Upper lobe of right lung (tissue), 1 donor: ENCODE data around the gene UNG. TPM values are rescaled to one million over a fixed set of nuclear protein-coding genes. Genes with fewer than 3 reads are reported as not detected.
A peak's percentile ranks its signal among the peaks of the same experiment; 100 is the strongest.

Experiments
- ATAC-seq: fragments of 200-7000 bp; cut with Tn5 transposase; one replicate; pipeline ENCODE4 v1.9.1; 2020; ENCODE audit warnings: mild to moderate bottlenecking, moderate library complexity
- DNase-seq: peaks from one replicate; pipeline ENCODE4 v3.0.0-alpha.2; 2020
- H3K27ac ChIP-seq: fragments of 200-600 bp; one replicate; pipeline ENCODE4 v1.8.0; 2022
- H3K27me3 ChIP-seq: fragments of 200-600 bp; one replicate; pipeline ENCODE4 v1.8.0; 2022; ENCODE audit warnings: mild to moderate bottlenecking
- H3K36me3 ChIP-seq: fragments of 200-600 bp; one replicate; pipeline ENCODE4 v1.8.0; 2022
- H3K4me1 ChIP-seq: fragments of 200-600 bp; one replicate; pipeline ENCODE4 v1.8.0; 2022
- H3K4me3 ChIP-seq: fragments of 200-600 bp; one replicate; pipeline ENCODE4 v1.8.0; 2022; ENCODE audit warnings: mild to moderate bottlenecking
- H3K9me3 ChIP-seq: fragments of 200-600 bp; one replicate; pipeline ENCODE4 v1.8.0; 2022
- CTCF ChIP-seq: fragments of 200-600 bp; IDR thresholded peaks from one replicate; pipeline ENCODE4 v1.8.0; 2022; ENCODE audit warnings: antibody characterized with exemption
- intact Hi-C: fragments of 100-400 bp; cut with DNase I; formaldehyde crosslinking; loops from one replicate; pipeline ENCODE4 v1.11.0; 2022
- total RNA-seq: library from RNA; stranded (reverse); fragmentation: NEBNext Ultra II Directional; extraction: Animal tissue kit (Norgen Biotek cat#: 25700); gene quantifications from one replicate; pipeline ENCODE4 v1.2.1, GENCODE V29; 2021
- donor health status: DM: no; HTN: yes; CAD: no; lungs with severe emphysema.

UNG gene
- total RNA-seq, 1 donor from 2014 or later, result 18.2 TPM

GRCh38 chr12:109147954-109148353, 50.6 kb downstream of the UNG start:
- no peaks in the 10 kb centered on the region for H3K4me1 ChIP-seq
- peak overlapping the region; percentile 60 for H3K27ac ChIP-seq
- H3K9me3 ChIP-seq, result no peaks in the 10 kb centered on the region
- ATAC-seq, result peak; percentile 68
- H3K27me3 ChIP-seq, result no peaks in the 10 kb centered on the region
- no peak for TF ChIP-seq CTCF
- H3K36me3 ChIP-seq, result no peaks in the 10 kb centered on the region
- no peak overlapping the region for H3K4me3 ChIP-seq
- no peak for DNase-seq
- intact Hi-C loops, result no loop called here

DNA sequence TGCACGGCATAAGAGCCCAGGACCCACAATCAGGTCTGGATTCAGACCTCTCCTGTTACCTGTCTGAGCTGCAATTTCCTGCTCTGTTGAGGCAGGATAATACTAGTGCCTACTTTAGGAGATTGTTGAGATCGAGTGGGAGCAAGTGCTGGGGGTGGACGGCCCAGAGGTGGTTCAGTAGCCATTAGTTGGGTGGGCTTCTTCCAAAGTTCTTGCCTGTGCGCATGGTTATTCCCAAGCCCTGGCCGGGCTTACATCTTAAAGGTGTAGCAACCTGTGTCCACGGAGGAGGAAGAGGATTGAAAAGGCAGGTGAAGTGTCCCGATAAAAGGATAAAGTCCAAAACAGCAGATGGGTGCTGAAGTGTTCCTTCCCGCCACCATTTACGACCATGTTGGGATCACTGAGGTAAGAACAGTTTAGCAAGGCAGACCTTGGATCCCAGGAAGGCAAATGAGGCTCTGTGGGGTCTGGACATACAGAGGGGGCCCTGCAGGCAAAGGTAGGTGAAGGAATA, 52.8 kb downstream of the UNG start:
- no peak overlapping the region for H3K27ac ChIP-seq
- DNase-seq (no peak), ATAC-seq (no peak)
- H3K9me3 ChIP-seq, result no peaks in the 10 kb centered on the region
- H3K27me3 ChIP-seq, result no peaks in the 10 kb centered on the region
- intact Hi-C loops, result no loop called here
- no peaks in the 10 kb centered on the region for H3K36me3 ChIP-seq
- peaks cover 8% of the 10 kb centered on the region for H3K4me1 ChIP-seq
- no peak overlapping the region for H3K4me3 ChIP-seq
- no peak for TF ChIP-seq CTCF

- no peaks in the 10 kb centered on the region for H3K27me3 ChIP-seq
- intact Hi-C loops, result no loop called here
- no peak overlapping the region for H3K27ac ChIP-seq
- H3K36me3 ChIP-seq, result no peaks in the 10 kb centered on the region
- DNase-seq (no peak), ATAC-seq (no peak)
- no peaks in the 10 kb centered on the region for H3K9me3 ChIP-seq
- TF ChIP-seq CTCF, result no peak
- H3K4me3 ChIP-seq, result no peak overlapping the region
- peaks cover 8% of the 10 kb centered on the region for H3K4me1 ChIP-seq
These were observed 54.1 kb downstream of the UNG start for GRCh38 chr12:109151457-109151856.

DNA sequence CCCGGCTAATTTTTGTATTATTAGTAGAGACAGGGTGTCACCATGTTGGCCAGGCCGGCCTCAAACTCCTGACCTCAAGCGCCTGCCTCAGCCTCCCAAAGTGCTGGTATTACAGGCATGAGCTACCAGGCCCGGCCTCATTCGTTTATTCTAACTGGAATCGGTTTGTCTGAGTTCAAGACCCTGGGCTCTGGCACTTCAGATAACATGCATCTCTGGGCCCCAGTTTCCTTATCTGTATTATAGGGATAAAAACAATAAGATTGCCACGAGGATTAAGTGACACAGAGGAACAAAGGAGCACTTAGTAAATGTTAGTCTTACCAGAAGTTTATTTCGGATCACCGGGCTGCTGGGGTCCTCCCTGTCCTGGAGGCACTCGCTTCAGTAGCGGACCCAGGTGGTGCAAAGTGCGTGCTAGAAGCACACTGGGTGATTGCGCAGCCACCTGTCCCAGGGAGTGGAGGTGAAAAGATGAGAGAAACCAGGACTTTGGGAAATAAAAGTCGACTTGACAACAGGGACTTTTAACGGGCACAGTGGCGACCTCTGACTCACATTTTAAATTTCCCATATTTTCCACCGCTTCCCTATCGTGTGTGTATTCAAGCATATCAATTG, 56.5 kb downstream of the UNG start:
- peaks cover 18% of the 10 kb centered on the region for H3K4me1 ChIP-seq
- TF ChIP-seq CTCF, result no peak
- peak overlapping the region; percentile 85 for H3K27ac ChIP-seq
- H3K9me3 ChIP-seq, result no peaks in the 10 kb centered on the region
- ATAC-seq (peak; percentile 3), DNase-seq (no peak)
- intact Hi-C loops, result no loop called here
- H3K4me3 ChIP-seq, result peak overlapping the region; percentile 81
- no peaks in the 10 kb centered on the region for H3K36me3 ChIP-seq
- no peaks in the 10 kb centered on the region for H3K27me3 ChIP-seq

DNA sequence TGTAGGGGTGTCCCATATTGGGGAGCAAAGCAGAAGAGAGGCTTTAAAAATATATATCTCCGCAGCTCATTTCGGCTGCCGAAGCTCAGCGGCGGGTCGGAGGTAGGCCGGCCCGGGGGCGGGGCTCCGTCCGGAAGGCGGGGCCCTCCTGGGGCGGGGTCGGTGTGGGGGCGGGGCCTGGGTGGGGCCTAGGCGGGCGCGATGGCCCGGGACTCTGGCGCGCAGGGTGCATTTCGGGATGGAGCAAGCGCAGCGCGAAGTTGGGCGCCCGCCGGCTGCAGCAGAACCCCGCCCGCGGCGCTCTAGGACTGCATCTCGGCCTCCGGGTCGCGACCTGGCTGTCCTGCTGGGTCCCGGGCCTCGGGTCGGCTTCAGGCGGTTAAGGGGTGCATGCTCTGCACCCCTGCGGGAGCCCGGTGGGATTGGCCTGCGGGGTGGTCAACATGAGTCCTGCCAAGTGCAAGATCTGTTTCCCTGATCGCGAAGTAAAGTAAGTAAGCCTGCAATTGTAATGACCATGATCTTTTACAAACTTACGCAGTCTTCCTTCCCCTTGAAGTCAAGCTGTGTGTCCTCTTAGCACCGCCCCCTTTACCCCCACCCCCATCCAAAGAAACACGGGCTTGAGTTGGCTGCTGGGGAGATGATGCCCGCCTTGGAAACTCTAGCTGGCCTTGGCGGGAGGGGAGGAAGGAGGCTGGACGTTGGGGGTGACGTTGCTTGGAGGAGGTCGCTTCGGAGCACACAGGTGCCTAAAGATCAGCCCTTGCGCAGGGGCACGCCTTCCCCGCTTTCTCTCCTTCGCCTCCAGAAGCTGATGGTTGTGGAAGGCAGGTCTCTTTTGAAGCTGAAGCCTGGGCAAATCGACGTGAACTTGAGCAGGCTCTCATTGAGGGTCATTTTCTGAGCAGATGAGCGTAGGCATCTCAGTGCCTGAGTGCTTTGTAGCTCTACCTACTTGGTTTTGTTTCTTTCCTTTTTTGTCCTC, 57.3 kb downstream of the UNG start:
- H3K9me3 ChIP-seq, result no peaks in the 10 kb centered on the region
- no peak for TF ChIP-seq CTCF
- intact Hi-C loops, result no loop called here
- H3K4me1 ChIP-seq, result peaks cover 18% of the 10 kb centered on the region
- ATAC-seq, result peak; percentile 98
- H3K4me3 ChIP-seq, result peak overlapping the region; percentile 81
- H3K27ac ChIP-seq, result peak overlapping the region; percentile 85
- no peaks in the 10 kb centered on the region for H3K27me3 ChIP-seq
- peak; percentile 93 for DNase-seq
- H3K36me3 ChIP-seq, result no peaks in the 10 kb centered on the region
